Ishikawa (cell line): Measurements from ENCODE around the gene ZNF444.

ENCODE experiments used
- CEBPB ChIP-seq: IDR thresholded peaks from 2 replicates; pipeline ENCODE4 v1.6.1; 2012
- CREB1 ChIP-seq: IDR thresholded peaks from 2 replicates; pipeline ENCODE4 v1.6.1; 2012; ENCODE audit warnings: low read depth
- EGR1 ChIP-seq: IDR thresholded peaks from 2 replicates; pipeline ENCODE4 v1.6.1; 2012
- EP300 ChIP-seq: IDR thresholded peaks from 2 replicates; pipeline ENCODE4 v1.6.1; 2012; ENCODE audit warnings: borderline replicate concordance
- FOXM1 ChIP-seq: IDR thresholded peaks from 2 replicates; pipeline ENCODE4 v1.6.1; 2012; ENCODE audit warnings: low read depth, borderline replicate concordance
- MAX ChIP-seq: IDR thresholded peaks from 2 replicates; pipeline ENCODE4 v1.6.1; 2012
- NFIC ChIP-seq: IDR thresholded peaks from 2 replicates; pipeline ENCODE4 v1.6.1; 2012
- RAD21 ChIP-seq: IDR thresholded peaks from 2 replicates; pipeline ENCODE4 v1.6.1; 2012; ENCODE audit warnings: low read depth
- REST ChIP-seq: IDR thresholded peaks from 2 replicates; pipeline ENCODE4 v1.6.1; 2012; ENCODE audit warnings: low read depth, mild to moderate bottlenecking
- TAF1 ChIP-seq: IDR thresholded peaks from 2 replicates; pipeline ENCODE4 v1.6.1; 2012; ENCODE audit warnings: low read depth, mild to moderate bottlenecking
- TCF12 ChIP-seq: IDR thresholded peaks from 2 replicates; pipeline ENCODE4 v1.6.1; 2012; ENCODE audit warnings: low read depth
- TEAD4 ChIP-seq: IDR thresholded peaks from 2 replicates; pipeline ENCODE4 v1.6.1; 2012
- USF1 ChIP-seq: IDR thresholded peaks from 2 replicates; pipeline ENCODE4 v1.6.1; 2012
- YY1 ChIP-seq: IDR thresholded peaks from 2 replicates; pipeline ENCODE4 v1.6.1; 2012; ENCODE audit warnings: low read depth
- ZBTB7A ChIP-seq: IDR thresholded peaks from 2 replicates; pipeline ENCODE4 v1.6.1; 2012; ENCODE audit warnings: low read depth

Gene ZNF444

GRCh38 chr19:56149656-56150038 lies 8.6 kb downstream of the ZNF444 start:
- TF ChIP-seq FOXM1 (no peak), NFIC (no peak), RAD21 (no peak), REST (no peak), TEAD4 (no peak), YY1 (no peak), EP300 (no peak), ZBTB7A (no peak), EGR1 (no peak), CEBPB (no peak), TAF1 (no peak), CREB1 (no peak), TCF12 (no peak), USF1 (no peak), MAX (no peak)

- TF ChIP-seq TAF1 (no peak), CEBPB (no peak), RAD21 (no peak), TEAD4 (no peak), USF1 (no peak)
Measured at GRCh38 chr19:56150358-56150757, 9.3 kb downstream of the ZNF444 start.

DNA sequence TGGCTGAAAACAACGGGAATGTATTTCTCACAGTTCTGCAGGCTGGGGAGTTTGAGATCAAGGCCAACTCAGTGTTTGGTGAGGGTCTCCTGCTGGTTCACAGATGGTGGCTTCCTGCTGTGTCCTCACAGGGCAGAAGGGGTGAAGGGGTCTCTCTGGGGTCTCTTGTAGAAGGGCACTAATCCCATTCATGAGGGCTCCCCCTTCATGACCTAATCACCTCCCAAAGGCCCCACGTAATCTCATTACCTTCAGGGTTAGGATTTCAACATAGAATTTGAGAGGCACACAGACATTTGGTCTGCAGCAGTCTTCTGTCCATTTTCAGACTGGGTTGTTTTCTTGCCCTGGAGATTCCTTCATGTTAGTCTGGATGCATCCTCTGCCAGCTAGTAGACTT lies 11.6 kb downstream of the ZNF444 start:
- TF ChIP-seq TAF1: no peak
- TF ChIP-seq FOXM1: no peak
- TF ChIP-seq RAD21: no peak
- TF ChIP-seq CREB1: no peak
- no peak for TF ChIP-seq TCF12
- TF ChIP-seq ZBTB7A: no peak
- TF ChIP-seq EGR1: no peak
- no peak for TF ChIP-seq EP300
- no peak for TF ChIP-seq CEBPB
- TF ChIP-seq YY1: no peak
- TF ChIP-seq NFIC: no peak
- no peak for TF ChIP-seq TEAD4
- TF ChIP-seq USF1: no peak
- TF ChIP-seq REST: no peak
- no peak for TF ChIP-seq MAX

GRCh38 chr19:56153507-56153906 lies 12.4 kb downstream of the ZNF444 start:
- TF ChIP-seq TAF1 (no peak), ZBTB7A (no peak)

- TF ChIP-seq TAF1: no peak
- TF ChIP-seq RAD21: peak; percentile 30; the same call in 1 of the 2 replicates
Measured at GRCh38 chr19:56155124-56155687, 14.1 kb downstream of the ZNF444 start.

DNA sequence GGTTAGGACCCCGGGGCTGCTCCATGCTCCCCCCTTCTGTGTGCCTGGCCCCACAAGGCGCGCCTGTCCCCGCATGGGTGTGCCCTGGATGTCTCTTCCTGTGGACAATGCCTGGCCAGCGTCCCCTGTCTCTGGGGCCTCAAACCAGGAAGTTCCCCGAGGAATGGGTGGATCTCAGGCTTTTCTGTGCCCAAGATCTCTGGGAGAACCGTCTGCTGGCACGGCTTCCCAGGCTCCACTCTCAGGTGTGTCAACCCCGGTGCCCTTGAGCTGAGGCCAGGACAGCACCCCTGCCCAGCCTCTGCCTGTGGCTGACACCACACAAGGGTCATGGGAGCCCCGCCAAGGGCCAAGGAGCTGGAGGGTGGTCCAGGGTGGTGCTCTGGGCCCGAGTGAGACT lies 15.7 kb downstream of the ZNF444 start:
- TF ChIP-seq YY1 (no peak), NFIC (no peak), TEAD4 (no peak), TCF12 (no peak), CREB1 (no peak), RAD21 (no peak), CEBPB (no peak), REST (no peak), MAX (no peak), FOXM1 (no peak), ZBTB7A (no peak), EGR1 (no peak), USF1 (no peak), EP300 (no peak), TAF1 (no peak)
